HFF-Myc (cell line): Measurements from ENCODE around the gene DIRAS3.
"Not testable (repeated sequence)": the region's sequence is repeated elsewhere in the genome, so short reads cannot be mapped to it uniquely, and the experiment has no call there.

Source experiments
- DNase-seq: peaks from one replicate; pipeline ENCODE4 v3.0.0-alpha.2; 2011; ENCODE audit warnings: low read depth; ENCODE audit errors: extremely low read depth
- H3K4me3 ChIP-seq: replicated peaks from 2 replicates; pipeline ENCODE4 v1.5.1; 2011; ENCODE audit warnings: low read depth, mild to moderate bottlenecking, control low read depth, low read length
- TF ChIP-seq, protein P1 (sequence below): IDR thresholded peaks from 2 replicates; pipeline ENCODE4 v1.5.1; 2012; ENCODE audit warnings: mild to moderate bottlenecking, low read depth, low read length, control low read depth; ENCODE audit errors: missing control alignments

DIRAS3 gene

DNA sequence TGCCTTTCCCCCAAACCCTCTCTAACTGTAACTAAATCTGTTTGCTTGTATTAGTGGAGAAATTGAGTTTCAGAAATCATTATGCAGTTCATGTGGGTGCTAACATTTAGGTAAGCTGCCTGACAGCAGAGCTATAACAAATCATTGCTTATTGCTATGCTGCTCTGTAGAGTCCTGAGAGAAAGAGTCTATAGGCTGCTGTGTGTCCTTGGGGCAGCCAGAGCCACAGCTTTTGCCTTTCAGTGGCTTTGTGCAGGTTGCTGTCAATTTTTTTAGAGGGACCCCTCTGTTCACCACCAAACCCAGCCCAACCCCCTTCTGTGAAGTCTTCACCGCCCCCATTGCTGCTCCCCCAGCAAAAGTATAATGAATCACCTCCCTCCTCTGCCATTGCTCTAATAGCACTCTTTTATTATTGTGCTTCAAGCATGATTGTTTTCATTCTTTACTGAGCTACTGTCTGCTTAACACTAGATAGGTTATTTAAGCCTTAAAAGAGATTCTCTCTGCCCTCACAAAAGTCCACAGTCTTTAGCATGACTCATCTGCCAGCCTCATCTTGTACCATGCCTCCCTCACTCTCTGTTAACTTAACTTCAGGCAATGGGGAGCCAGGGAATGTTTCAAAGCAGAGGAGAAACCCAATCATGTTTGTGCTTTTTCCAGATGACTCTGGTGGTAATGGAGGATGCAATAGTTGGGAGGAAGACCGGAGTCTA lies 38.6 kb downstream of the DIRAS3 start:
- H3K4me3 ChIP-seq, result no peak overlapping the region
- DNase-seq, result no peak
- TF ChIP-seq, protein P1, sequence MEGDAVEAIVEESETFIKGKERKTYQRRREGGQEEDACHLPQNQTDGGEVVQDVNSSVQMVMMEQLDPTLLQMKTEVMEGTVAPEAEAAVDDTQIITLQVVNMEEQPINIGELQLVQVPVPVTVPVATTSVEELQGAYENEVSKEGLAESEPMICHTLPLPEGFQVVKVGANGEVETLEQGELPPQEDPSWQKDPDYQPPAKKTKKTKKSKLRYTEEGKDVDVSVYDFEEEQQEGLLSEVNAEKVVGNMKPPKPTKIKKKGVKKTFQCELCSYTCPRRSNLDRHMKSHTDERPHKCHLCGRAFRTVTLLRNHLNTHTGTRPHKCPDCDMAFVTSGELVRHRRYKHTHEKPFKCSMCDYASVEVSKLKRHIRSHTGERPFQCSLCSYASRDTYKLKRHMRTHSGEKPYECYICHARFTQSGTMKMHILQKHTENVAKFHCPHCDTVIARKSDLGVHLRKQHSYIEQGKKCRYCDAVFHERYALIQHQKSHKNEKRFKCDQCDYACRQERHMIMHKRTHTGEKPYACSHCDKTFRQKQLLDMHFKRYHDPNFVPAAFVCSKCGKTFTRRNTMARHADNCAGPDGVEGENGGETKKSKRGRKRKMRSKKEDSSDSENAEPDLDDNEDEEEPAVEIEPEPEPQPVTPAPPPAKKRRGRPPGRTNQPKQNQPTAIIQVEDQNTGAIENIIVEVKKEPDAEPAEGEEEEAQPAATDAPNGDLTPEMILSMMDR, result no peak

DNA sequence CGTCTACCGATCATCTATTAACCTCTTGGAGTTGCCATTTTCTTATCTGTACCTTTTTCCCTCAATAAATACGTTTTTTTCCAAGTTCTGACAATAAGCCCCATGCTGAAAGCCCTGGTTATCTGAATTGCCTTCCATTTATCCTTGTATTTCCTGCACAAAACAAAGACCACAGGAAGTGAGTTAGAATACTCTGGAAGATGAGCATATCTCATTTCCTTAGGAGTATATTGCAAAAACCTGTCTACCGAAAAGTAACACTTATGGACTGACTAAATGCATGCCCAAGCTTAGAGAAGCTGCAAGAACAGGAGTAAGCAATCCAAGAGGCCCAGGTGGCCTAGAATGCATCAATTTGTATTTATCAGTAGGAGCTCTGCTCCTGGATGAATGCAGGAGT lies 39.9 kb downstream of the DIRAS3 start:
- DNase-seq, result no peak
- H3K4me3 ChIP-seq, result no peak overlapping the region
- TF ChIP-seq, protein P1, result no peak

DNA sequence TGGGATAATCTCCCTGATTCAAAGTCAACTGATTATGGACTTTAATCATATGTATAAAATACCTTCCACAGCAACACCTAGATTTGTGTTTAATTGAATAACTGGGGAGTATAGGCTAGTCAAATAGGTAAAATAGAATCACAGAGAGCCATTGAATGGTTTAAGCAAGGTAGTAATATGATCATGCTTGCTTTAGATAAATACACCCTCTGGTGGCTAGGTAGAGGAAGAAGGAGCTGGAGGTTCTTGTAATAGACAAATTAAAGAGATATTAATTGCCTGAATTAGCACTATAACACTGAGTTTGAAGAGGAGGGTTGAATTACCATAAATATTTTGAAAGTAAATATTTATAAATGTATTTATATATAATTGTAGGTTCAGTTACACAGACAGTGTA lies 40.3 kb downstream of the DIRAS3 start:
- TF ChIP-seq, protein P1, result peak; percentile 25
- no peak overlapping the region for H3K4me3 ChIP-seq
- DNase-seq, result no peak

DNA sequence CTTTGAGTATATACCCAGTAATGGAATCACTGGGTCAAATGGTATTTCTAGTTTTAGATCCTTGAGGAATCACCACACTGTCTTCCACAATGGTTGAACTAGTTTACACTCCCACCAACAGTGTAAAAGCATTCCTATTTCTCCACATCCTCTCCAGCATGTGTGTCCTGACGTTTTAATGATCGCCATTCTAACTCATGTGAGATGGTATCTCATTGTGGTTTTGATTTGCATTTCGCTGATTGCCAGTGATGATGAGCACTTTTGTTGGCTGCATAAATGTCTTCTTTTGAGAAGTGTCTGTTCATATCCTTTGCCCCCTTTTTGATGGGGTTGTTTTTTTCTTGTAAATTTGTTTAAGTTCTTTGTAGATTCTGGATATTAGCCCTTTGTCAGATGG lies 46.8 kb downstream of the DIRAS3 start:
- not testable (repeated sequence) for H3K4me3 ChIP-seq, DNase-seq

DNA sequence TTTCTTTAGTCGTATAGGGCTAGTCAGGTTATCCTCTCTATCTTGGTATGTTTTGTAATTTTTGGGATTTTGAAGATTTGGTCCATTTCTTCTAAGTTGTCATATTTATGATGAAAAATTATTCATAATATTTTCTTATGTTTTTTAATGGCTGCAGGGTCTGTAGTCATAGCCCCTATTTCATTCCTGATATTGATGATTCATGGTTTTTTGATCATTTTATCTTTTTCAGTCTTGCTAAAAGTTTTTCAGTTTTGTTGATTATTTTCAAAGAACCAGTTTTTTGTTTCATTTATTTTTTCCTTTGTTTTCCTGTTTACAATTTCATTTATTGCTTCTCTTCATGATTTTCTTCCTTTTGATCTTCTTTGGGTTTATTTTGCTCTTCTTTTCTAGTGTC lies 50.2 kb downstream of the DIRAS3 start:
- no peak overlapping the region for H3K4me3 ChIP-seq
- TF ChIP-seq, protein P1, result no peak
- no peak for DNase-seq

DNA sequence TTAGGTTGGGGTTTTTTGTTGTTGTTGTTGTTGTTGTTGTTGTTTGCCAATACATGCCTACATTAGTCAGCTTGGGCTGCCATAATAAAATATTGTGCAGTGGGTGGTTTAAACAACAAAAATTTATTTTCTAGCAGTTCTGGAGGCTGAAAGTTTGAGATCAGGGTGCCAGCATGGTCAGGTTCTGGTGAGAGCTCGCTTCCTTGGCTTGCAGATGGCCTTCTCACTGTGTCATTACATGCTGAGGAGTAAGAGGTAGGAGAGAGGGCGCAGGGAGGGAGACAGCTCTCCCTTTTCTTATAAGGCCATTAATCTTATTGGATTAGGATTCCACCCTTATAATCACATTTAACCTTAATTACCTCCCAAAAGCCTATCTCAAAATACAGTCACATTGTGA lies 52.7 kb downstream of the DIRAS3 start:
- TF ChIP-seq, protein P1, result no peak
- DNase-seq, result no peak
- H3K4me3 ChIP-seq, result no peak overlapping the region
